GM19395 (cell line): Measurements from ENCODE around the gene USO1.
"Not testable (repeated sequence)": the region's sequence is repeated elsewhere in the genome, so short reads cannot be mapped to it uniquely, and the experiment has no call there.

Experiments used
- ATAC-seq: cut with Tn5 transposase; IDR thresholded peaks from one replicate; pipeline ENCODE4 v1.9.1; 2021; ENCODE audit warnings: mild to moderate bottlenecking, moderate library complexity; ENCODE audit not compliant: unreplicated experiment

USO1 gene

DNA sequence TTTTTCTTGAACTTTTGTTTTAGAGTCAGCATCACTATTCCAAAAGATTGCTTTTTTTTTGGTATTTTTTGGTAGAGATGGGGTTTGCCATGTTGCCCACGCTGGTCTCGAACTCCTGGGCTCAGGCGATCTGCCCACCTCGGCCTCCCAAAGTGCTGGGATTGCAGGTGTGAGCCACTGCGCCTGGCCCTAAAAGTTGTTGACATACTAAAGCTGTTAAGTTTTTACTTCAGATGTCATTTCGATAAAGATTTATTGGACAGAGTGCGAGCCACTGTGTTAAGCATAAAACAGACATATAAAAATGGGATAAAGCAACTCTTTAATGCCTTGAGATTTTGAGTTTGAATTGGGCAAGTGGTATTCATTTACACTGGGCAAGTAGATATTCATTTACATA, 28.3 kb downstream of the USO1 start:
- no peak for ATAC-seq

DNA sequence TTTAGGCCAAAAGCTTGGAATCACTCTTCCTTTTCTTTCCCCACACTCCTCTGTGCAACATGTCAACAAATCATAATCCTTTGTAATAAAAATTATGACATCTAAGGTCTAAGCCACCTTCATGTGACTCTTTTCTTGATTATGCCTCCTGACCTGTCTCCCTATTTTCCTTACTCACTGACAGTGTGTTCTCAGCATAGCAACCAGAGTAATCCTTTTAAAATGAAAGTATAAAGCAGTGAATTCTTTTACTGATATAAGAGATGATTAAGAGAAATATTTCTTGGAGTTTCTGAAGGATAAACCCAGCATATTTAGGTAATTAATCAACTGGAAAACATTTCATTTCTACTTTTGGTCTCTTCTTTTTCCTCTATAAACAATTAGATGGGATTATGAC, 44.7 kb downstream of the USO1 start:
- no peak for ATAC-seq

DNA sequence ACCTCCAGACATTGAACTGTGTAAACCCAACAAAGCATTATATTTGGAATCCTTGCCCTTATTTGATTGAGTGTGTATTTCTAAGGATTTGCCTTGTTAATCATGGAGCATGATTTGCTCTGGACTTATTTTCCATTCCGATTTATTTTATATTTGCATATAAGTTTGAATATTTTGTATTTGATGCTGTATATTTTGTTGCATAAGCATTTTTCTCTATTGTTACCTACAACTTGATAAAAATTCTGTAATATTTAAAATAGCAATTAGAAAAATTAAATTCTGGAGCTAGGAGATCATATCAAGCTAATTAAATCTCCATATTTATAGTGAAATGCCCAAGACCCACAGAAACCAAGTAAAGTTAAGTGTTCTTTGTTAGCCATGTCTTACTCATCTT, 47.2 kb downstream of the USO1 start:
- no peak for ATAC-seq

DNA sequence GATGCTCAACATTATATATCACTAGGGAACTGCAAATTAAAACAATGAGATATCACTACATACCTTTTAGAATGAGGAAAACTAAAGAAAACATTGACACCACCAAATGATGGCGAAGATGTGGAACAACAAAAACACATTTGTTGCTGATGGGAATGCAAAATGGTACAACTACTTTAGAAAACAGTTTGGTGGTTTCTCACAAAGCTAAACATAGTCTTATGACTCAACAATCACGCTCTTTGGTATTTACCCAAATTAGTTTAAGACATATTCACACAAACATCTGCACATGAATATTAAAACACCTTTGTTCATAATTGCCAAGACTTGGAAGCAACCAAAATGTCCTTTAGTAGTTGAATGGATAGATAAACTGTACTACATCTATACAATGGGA, 53.2 kb downstream of the USO1 start:
- no peak for ATAC-seq

DNA sequence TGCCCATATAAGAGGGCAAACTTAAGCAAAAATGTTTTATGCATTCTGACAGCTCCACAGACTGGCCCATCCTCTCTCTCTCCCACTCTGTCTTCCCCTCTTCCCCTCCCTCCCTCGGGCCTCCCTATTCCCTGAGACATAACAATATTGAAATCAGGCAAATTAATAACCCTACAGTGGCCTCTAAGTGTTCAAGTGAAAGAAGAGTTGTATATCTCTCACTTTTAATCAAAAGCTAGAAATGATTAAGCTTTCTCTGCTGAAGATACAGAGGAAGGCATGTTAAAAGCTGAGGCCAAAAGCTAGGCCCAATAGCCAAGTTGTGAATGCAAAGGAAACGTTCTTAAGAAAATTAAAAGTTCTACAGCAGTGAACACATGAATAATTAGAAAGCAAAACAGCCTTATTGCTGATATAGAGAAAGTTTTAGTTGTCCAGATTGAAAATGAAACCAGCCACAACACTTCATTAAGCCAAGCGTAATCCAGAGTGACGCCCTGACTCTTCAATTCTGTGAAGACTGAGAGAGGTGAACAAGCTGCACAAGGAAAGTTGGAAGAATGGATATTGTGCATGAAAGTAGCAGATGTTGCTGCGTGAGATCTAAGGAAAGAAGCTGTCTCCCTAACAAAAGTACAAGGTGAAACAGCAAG, 54.9 kb downstream of the USO1 start:
- ATAC-seq: peak; percentile 67

DNA sequence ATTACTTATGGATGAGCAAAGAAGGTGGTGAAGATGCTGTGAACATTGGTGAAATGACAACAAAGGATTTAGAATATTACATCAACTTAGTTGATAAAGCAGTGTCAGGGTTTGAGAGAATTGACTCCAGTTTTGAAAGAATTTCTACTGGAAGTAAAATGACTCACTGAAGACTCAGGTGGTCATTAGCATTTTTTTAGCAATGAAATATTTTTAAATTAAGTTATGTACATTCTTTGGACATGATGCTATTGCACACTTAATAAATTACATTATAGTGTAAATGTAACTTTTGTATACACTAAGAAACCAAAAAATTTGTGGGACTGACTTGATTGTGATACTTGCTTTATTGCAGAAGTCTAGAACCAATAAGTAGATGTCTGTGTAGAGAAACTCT, 56.9 kb downstream of the USO1 start:
- no peak for ATAC-seq

DNA sequence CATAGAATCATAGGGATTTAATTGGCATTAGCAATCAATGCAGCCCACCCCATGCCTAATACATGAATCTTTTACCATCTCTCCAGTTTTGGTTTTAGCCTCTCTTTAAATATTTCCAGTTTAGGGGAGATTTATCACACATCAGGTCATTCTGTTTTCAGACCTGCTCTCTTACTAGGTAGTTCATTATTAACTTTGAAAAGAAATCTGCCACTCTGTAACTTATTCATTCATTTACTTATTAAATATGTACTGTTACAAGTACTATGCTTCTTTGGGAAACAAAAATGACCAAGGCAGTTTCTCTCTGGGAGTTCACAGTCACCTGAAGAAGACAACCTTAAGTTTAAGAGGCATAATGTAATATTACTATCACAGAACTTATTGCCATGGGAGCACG, 62.1 kb downstream of the USO1 start:
- peak; percentile 70 for ATAC-seq

DNA sequence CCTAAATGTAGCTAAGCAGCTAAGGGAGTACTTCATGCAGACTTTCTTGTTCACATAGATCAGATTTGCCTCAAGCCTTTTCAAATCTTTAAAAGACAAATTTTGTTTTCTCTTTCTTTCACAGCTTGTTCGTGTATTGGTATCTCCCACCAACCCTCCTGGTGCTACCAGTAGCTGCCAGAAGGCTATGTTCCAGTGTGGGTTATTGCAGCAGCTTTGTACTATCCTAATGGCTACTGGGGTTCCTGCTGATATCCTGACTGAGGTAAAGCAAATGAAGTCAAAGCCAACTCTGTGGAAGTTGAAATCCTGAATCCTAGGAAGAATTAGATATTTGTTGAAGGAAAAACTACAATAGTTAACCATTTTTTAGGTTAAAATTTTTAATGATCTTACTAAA, 62.6 kb downstream of the USO1 start:
- peak; percentile 4 for ATAC-seq

DNA sequence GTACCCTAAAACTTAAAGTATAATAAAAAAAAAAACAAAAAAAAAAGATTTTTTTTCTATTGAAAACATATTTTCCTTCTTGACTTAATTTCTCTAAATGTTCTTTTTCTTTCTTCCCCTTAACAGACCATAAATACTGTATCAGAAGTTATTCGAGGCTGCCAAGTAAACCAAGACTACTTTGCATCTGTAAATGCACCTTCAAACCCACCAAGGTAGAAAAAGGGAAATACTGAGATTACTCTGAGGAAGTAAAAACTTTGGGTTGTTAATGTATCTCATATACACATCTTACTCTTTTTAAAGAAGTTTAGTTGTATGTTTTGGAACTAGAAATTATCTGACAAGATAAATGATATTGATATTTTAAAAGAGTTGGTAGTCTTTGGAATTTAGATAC, 65.6 kb downstream of the USO1 start:
- ATAC-seq: peak; percentile 45

DNA sequence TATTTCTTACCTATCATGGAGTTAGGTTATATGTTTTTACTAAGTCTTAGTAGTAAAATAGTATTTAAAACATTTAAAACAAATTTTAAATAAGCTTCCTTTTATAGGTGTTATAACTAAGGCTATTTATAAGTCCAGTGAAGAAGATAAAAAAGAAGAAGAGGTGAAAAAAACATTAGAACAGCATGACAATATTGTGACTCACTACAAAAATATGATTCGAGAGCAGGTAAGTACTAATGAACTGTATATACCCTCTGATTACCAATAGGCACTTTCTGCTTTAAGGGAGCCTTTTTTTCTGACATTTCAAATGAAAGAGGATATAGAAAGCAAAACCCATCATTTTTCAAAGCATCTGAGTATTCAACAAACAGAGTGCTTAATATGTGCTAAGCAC, 76.6 kb downstream of the USO1 start:
- no peak for ATAC-seq

DNA sequence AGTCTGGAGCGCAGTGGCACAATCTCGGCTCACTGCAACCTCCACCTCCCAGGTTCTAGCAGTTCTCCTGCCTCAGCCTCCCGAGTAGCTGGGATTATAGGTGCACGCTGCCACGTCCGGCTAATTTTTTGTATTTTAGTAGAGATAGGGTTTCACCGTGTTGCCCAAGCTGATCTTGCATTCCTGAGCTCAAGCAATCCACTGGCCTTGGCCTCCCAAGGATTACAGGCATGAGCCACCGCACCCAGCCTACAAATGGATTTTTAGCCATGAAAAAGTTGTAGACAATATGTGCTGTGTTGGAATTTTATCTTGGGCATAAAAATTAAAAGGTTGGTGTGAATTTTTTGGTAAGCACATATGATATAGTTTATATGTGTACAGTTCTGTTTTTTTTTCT, 81.7 kb downstream of the USO1 start:
- ATAC-seq: not testable (repeated sequence)

DNA sequence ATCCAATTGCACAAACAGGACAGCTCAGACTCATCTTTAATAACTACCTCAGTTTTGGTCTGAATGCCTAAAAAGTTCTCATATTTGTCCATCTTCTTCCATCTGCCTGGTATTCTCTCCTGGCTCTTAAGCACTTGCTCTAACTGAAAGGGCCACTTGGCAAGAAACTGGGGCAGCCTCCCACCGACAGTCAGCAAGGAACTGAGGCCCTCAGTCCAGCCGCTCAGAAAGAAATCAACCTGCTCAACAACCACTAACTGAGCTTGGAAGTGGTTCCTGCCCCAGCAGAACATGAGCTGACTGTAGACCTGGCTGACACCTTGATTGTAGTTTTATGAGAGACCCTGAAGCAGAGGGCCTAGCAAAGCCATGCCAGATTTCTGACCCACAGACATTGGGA, 93.5 kb downstream of the USO1 start:
- ATAC-seq: no peak

DNA sequence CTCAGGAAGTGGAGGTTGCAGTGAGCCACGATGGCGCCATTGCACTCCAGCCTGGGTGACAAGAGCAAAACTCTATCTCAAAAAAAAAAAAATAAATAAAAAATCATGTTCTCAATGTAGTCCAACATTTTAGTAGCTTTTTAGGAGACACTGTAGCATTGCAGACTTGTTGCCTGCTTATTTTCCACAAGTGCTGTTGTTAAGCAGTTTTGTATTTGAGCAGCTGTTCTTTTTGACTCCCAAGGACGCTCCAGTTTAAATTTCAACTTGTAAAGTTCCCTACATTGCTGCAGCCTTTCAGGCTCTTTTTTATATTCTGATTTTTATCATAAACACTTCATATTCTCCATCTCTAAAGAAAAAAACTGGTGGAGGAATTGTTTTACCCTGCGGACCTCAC, 94.7 kb downstream of the USO1 start:
- no peak for ATAC-seq

DNA sequence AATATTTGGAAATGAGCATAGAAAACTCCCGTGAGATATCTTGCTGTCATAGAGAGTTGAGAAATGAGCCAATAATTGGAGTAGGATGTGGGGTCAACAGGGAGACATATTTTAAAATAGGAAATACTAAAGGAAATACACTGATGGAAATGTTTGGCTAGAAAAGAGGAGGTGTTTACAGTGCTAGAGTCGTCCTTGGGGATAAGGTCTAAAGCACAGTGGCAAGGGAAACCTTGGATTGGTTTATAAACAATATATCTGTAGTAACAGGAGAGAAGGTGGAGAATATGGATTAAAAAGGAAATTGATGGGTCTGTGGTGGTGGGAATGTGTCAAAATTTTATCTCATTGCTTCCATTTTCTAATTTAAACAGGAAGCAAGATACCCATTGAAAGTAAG, 95.8 kb downstream of the USO1 start:
- ATAC-seq: no peak

DNA sequence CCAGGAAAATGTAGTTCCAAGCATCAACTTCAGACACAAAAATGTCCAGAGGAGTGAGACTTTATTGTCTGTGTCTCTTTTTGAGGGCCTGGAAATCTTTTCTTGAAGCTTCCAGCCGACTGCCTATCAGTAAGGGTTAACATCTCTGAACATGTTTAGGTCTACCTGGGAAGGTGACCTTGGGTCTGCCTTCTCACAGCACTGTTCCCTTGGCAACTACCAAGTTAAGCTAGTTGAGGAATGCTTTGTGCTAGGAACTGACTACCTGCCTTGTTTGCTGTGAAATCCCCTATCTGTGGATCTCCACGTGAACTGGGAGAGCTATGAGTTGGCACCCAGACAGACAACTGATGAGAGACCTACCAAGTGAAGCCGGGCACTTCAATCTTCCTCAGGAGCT, 96.3 kb downstream of the USO1 start:
- no peak for ATAC-seq

DNA sequence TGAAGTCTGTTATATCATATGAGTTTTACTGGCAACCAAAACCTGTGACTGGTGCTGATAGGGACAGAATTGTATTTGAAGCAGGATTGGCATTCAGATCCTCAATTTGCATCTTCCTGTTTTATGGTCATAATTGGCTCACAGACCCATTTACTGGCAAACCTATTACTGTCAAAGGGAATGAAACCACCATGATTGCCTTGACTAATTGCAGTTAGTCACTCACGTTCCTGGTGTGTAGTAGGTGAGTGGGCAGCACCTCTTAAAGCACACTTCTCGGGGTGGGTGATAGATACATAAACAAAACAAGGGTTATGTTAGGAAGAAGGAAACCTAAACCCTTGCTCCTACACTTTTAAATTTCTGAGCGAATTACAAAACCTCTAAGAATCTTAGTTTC, 96.8 kb downstream of the USO1 start:
- no peak for ATAC-seq

DNA sequence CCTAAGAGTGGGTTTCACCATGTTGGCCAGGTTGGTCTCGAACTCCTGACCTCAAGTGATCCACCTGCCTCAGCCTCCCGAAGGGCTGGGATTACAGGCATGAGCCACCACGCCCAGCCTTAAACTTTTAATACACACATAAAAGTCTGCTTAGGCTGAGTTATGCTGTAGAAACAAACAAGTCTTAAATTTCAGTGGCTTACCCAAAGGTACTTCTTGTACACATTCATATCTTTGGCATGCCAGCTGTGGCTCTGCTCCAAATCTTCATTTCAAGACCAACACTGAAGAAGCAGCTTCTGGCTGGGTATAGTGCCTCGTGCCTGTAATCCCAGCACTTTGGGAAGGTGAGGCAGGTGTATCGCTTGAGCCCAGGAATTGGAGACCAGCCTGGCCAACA, 97.6 kb downstream of the USO1 start:
- no peak for ATAC-seq

DNA sequence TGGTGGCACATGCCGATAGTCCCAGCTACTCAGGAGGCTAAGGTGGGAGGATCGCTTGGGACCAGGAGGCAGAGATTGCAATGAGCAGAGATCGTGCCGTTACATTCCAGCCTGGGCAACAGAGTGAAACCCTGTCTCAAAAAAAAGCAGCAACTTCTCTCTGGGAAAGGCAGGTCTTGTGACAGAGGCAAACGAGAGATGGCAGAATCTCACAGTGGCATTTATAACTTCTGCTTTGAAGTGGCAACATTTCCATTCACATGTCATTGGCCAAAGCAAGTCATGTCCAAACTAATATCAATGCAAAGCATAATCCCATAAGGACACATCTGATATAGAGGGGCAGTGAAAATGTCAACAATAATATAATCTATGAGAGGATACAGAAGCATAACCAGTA, 98.0 kb downstream of the USO1 start:
- ATAC-seq: no peak

DNA sequence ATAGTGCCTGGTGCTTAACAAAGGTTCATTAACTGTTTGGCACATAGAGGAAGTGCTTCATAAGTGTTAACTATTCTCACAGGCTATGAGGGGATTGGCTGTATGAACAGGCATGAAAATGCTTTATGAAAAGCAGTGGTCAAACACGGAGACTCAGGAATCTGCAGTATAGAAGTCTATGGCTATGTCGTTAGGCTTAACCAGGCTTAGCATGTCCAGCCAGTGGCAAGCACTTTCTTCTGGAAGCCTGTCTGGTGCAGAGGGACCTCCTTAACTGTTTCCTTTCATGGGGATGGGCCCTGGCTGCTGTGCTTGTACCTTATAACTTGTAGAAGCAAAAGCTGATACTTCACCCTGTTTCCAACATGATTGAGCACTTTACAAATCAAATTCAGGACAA, 99.4 kb downstream of the USO1 start:
- no peak for ATAC-seq

DNA sequence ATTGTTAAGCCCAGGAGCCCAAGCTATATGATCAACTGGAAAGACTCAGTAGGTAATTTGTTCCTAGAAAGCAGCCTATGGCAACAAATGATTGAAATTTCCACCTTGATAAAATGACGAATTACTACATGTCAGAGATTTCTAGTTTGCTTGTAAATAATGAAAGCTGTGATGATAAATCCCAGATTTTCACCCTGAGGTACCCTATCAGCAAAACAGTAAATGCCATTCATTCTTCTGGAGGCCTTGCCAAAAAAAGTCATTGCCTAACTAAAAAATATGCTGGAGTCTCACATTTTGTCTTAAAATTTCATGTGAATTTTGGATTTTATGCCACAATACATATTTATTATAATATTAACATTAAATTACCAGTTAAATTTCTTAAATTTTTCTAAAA, 106.5 kb downstream of the USO1 start:
- no peak for ATAC-seq

DNA sequence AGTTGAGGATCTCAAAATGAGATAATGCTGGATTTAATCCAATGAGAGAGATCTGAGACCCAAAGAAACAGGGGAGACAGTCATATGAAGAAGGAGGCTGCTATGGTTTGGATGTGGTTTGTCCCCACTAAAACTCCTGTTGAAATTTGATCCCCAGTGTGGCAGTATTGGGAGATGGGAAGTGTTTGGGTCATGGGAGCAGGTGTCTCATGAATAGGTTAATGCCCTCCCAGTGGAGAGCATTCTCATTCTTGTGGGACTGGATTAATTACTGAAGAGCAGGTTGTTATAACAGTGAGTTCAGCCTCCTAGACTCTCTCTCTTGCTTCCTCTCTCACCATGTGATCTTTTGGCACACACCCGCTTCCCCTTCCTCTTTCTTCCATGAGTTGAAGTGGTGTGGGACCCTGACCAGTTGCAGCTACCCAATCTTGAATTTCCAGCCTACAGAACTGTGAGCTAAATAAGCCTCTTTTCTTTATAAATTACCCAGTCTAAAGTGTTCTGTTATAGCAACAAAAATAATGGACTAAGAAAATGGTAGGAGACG, 107.6 kb downstream of the USO1 start:
- ATAC-seq: no peak

DNA sequence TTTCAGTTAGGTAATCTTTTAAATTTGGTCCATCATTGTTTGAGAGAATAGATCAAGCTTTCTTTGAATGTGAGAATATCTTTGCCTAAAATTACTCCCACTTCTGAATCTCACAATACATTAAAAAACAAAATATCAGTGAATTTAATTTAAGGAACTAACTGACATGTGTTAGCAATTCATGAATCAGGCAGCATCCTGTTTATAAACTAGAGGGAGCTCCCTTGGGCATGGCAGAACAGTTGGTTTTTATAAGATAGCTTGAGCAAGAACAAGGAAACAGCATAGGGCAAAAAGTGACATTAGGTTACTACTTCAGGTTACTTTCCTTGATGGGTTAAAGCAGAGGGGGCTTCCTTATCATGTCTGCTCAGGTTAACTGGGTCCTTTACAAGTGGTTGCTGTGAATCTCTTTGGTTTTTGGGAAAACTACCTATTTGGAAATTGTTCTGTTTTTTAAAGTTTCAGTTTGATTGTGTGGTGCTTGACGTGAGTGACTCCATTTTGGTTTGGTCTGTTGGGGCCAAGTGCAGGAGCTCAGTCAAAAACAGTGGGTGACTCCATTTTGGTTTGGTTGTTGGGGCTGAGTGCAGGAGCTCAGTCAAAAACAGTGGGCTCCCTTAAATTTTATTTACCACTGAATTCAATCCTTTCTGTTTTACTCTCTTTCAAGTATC, 109.9 kb downstream of the USO1 start:
- no peak for ATAC-seq

DNA sequence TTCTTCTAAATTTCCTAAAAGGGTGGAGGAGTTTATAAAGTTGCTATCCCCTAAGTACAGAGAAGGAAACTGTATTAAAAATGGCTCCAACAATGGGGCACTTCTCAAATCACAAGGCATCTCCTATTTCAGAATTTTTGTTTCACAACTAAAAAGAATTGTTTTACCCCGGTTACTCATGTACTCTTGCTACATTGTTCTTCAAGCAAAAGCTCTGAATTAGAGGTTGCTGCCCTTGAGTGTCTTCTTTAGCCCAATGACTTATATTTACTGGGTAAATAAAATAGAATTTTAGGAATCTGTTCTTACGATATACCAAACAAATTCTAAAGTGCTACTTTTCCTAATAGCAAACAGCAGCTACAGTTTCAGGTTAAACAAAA, 110.4 kb downstream of the USO1 start:
- ATAC-seq: no peak
